ENCODE measurements around the gene NANOG.
"Not testable (repeated sequence)": the region's sequence is repeated elsewhere in the genome, so short reads cannot be mapped to it uniquely, and the experiment has no call there.

Gene NANOG

DNA sequence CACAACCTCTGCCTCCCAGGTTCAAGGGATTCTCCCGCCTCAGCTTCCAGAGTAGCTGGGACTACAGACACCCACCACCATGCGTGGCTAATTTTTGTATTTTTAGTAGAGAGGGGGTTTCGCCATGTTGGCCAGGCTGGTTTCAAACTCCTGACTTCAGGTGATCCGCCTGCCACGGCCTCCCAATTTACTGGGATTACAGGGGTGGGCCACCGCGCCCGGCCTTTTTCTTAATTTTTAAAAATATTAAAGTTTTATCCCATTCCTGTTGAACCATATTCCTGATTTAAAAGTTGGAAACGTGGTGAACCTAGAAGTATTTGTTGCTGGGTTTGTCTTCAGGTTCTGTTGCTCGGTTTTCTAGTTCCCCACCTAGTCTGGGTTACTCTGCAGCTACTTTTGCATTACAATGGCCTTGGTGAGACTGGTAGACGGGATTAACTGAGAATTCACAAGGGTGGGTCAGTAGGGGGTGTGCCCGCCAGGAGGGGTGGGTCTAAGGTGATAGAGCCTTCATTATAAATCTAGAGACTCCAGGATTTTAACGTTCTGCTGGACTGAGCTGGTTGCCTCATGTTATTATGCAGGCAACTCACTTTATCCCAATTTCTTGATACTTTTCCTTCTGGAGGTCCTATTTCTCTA lies at the start of gene NANOG:
Gene NANOG (plus strand): TSS at position 519 of the 645 bp plus-strand sequence. CDS start 213 bp downstream, outside the sequence.
- DNase-seq, result not testable (repeated sequence)

DNA sequence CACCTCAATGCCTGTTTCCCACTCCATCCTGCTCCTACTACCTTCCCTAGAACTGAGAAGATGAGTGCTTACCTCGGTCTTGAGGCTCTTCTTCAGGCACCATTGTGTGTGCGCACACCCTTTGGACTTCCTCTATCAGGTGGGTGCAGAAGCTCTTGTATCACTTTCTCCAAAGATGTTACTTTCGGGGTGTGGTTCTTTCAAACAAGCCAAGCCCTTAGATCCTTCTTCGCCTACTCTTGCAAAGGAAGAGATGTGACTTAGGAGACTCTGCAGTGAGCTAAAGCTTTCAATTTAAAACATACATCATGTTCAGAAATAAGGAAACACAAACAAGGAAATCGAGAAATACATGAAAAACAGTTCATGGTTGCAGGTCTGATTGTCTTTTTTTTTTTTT lies 42.0 kb upstream of the NANOG start, which contains the start of gene CLEC4C:
Gene CLEC4C (minus strand): TSS at position 130 of the 400 bp plus-strand sequence. CDS start 27 bp downstream, at position 103.
- no peak for DNase-seq

DNA sequence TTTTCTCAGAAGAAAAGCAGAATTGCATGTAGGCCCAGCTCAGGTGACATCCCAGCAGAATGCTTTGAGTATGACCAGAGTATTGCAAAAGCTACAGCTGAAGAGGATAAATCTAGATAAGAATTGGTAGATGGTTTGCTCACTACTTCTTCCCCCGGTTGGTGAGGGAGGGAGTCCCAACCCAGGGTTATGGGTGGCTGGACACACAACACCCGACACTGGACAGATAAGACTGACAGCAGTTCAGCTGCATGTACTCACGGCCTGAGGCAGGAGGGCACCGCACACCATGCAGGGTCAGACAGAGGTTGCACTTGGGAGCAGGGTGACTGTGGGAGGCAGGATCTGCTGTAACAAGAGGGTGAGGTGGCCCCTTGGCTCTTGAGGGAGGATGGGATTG lies 40.4 kb upstream of the NANOG start:
- no peak for DNase-seq

DNA sequence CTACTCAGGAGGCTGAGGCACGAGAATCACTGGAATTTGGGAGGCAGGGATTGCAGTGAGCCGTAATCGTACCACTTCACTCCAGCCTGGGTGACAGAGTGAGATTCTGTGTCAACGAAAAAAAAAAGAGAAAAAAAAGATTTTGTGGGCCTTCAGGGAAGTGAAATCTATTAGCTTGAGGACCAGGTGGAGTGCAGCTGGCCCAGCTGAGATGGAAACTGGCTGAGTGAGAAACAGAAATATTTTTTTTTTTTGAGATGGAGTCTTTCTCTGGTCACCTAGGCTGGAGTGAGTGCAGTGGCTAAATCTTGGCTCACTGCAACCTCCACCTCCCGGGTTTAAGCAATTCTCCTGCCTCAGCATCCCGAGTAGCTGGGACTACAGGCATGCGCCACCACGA lies 39.8 kb upstream of the NANOG start:
- no peak for DNase-seq

DNA sequence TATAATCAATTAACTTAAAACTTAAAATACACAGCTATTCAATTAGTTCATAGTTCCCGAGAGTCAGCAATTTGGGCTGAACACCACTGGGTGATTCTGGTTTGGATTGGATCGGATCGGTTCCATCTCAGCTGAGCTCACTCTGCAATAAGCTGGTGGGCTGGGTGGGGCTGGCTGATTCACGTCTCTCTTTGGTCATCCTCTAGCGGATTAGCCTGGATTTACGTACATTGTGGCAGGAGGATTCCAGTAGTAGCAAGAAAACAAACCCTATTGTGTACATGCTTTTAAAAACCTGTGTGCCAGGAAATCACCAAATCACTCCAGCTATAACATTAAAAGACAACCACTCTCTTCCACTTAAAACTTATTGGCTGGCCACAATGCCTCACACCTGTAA lies 38.9 kb upstream of the NANOG start:
- DNase-seq, result no peak

GRCh38 chr12:7751394-7751793 lies 37.8 kb upstream of the NANOG start:
- no peak for DNase-seq

- DNase-seq, result not testable (repeated sequence)
These were observed 37.0 kb upstream of the NANOG start for GRCh38 chr12:7751941-7752922.

GRCh38 chr12:7755668-7756067 lies 33.5 kb upstream of the NANOG start:
- DNase-seq, result not testable (repeated sequence)

DNA sequence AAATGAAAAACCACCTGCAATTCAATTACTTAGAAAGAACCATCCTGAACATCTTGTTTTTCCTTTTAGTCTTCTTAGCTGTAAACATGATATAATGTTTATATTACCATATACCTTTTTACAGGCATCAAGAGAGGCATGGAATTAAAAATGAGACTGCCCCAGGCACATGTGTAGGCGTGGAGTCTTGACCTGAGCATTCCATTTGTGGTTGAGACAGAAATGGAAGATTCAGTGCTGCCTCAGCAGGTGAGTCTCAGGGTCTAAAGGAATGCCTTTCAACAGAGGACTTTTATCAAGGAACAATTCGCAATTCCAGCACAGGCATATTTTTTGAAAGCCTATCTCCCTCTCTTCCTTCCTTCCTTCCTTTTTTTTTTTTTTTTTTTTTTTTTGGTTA lies 32.2 kb upstream of the NANOG start:
- DNase-seq, result no peak

DNA sequence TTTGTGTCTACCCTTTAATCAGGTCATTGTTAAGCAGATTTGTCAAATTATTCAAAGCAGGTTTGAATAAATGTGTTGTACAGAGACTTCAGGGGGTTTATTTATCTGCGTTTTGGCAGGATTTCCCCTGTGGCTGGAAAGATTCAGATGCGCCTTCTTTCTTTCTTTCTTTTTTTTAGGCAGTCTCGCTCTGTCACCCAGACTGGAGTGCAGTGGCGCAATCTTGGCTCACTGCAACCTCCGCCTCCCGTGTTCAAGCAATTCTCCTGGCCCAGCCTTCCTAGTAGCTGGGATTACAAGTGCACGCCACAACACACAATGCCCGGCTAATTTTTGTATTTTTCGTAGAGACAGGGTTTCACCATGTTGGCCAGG lies 30.4 kb upstream of the NANOG start:
- no peak for DNase-seq

- DNase-seq, result no peak
These were observed 19.2 kb upstream of the NANOG start for GRCh38 chr12:7769999-7770398.

- DNase-seq, result no peak
These were observed 7.9 kb upstream of the NANOG start for GRCh38 chr12:7781274-7781673.

- DNase-seq, result no peak
These were observed 7.1 kb upstream of the NANOG start for GRCh38 chr12:7782055-7782454.

DNA sequence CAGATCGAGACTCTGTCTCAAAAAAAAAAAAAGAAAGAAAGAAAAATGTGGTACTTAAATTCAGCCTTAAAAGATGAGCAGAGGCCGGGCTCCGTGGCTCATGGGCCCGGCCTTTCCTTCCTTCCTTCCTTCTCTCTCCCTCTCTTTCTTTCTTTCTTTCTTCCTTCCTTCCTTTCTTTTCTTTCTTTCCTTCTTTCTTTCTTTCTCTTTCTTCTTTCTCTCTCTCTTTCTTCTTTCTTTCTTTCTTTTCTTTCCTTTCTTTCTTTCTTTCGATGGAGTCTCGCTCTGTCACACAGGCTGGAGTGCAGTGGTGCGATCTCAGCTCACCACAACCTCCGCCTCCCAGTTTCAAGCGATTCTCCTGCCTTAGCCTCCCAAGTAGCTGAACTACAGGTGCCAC lies 5.8 kb upstream of the NANOG start:
- DNase-seq, result not testable (repeated sequence)

GRCh38 chr12:7784701-7785100 lies 4.5 kb upstream of the NANOG start:
- no peak for DNase-seq

DNA sequence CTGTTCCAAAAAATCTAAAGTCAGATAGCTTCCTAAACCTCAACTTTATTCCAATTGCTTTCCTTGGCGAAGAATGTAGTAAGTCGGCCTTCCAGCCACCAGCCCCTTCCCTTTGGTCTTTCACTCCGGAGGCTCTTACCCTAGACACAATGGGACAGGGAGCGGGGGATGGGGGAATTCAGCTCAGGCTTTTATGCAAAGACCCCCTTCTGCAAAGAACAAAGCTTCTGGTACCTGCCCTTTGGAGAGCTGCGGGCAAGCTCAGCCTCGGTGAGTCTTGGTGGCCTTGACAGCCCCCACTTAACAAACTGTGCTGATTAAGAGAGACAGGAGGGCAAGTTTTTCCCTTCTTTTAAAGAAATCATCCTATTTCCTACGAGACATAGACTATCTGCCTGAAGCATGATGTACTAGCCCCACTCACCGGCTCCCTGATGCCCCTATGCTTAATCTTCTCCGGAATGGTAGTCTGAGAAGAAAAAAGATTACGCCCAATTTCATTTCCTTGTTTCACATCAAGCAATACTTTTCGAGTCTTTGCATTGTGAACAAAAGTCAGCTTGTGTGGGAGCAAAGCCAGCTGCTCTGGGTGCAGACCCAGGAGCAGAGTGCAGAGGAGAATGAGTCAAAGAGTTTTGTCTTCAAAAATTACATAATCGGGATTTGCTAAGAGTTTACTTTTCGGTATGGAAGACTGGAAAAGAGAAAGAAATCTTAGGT lies 1.5 kb upstream of the NANOG start:
- no peak for DNase-seq

DNA sequence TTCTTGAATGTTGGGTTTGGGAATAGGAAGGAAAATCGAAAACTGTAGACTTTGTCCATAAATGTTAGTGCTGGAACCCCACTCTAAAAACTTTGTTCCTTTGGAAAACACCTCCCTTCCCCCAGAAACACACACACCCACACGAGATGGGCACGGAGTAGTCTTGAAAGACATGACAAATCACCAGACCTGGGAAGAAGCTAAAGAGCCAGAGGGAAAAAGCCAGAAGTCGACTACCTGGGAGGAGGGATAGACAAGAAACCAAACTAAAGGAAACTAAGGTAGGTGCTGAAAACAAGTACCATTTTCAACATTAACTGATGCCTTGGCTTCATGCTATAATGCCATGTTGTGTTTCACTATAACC lies 925 bp upstream of the NANOG start:
- no peak for DNase-seq

DNA sequence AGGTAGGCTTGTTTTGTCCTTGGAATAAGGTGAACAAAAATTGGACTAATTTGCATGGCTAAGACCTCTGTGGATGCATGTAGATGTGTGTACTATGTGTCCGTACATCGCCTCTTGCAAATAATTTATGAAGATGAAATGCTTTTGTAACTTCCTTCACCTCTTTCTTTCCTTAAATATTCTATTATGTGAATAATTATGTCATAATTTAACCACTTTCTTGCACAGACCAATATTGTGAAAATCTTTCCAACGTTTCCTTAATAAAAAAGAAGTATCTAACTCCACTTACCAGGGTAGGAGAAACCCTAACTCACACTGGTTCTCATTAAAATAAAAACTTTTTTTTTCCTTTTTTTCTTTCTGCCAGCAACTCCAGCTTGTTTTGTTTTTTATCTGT lies 4.0 kb downstream of the NANOG start:
- DNase-seq, result no peak

DNA sequence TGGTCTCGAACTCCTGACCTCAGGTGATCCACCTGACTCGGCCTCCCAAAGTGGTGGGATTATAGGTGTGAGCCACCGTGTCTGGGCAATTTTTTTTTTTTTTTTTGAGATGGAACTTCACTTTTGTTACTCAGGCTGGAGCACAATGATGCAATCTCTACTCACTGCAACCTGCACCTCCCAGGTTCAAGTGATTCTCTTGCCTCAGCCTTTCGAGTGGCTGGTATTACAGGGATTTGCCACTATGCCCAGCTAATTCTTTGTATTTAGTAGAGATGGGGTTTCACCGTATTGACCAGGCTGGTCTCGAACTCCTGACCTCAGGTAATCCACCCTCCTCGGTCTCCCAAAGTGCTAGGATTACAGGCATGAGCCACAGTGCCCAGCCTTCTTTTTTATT lies 8.1 kb downstream of the NANOG start:
- DNase-seq, result not testable (repeated sequence)

GRCh38 chr12:7797698-7798398 lies 8.6 kb downstream of the NANOG start:
- no peak for DNase-seq

- not testable (repeated sequence) for DNase-seq
These were observed 9.6 kb downstream of the NANOG start for GRCh38 chr12:7798750-7799308.

- DNase-seq, result no peak
These were observed 12.3 kb downstream of the NANOG start for GRCh38 chr12:7801460-7801859.
